Hepatocyte (in vitro differentiated cells): ENCODE data around the gene MYO1A. TPM values are rescaled to one million over a fixed set of nuclear protein-coding genes. Genes with fewer than 3 reads are reported as not detected.
"Not testable (repeated sequence)": the region's sequence is repeated elsewhere in the genome, so short reads cannot be mapped to it uniquely, and the experiment has no call there.

Experiments used
- DNase-seq: peaks from one replicate; pipeline ENCODE4 v3.0.0-alpha.2; 2016; ENCODE audit warnings: low spot score
- H2AFZ ChIP-seq: fragments of 200-600 bp; sonication (generic); 2 replicates; pipeline ENCODE4 v1.6.0; 2016; ENCODE audit warnings: antibody characterized with exemption, mild to moderate bottlenecking
- H3K27ac ChIP-seq: fragments of 200-600 bp; sonication (generic); 2 replicates; pipeline ENCODE4 v1.5.1; 2016; ENCODE audit warnings: mild to moderate bottlenecking
- H3K27me3 ChIP-seq: fragments of 200-600 bp; sonication (generic); 2 replicates; pipeline ENCODE4 v1.6.1; 2016
- H3K36me3 ChIP-seq: fragments of 200-600 bp; sonication (generic); replicated peaks from 2 replicates; pipeline ENCODE4 v1.5.1; 2016; ENCODE audit warnings: low read depth; ENCODE audit not compliant: insufficient read depth
- H3K4me1 ChIP-seq: fragments of 200-600 bp; sonication (generic); 2 replicates; pipeline ENCODE4 v1.5.1; 2016; ENCODE audit warnings: mild to moderate bottlenecking, moderate library complexity; ENCODE audit not compliant: insufficient read depth
- H3K4me2 ChIP-seq: fragments of 200-600 bp; sonication (generic); 2 replicates; pipeline ENCODE4 v1.6.0; 2016
- H3K4me3 ChIP-seq: fragments of 200-600 bp; sonication (generic); 2 replicates; pipeline ENCODE4 v1.5.1; 2016; ENCODE audit warnings: mild to moderate bottlenecking
- H3K79me2 ChIP-seq: fragments of 200-600 bp; sonication (generic); 2 replicates; pipeline ENCODE4 v1.6.0; 2017; ENCODE audit warnings: mild to moderate bottlenecking
- H3K9me2 ChIP-seq: fragments of 200-600 bp; sonication (generic); replicated peaks from 2 replicates; pipeline ENCODE4 v1.6.0; 2017; ENCODE audit warnings: mild to moderate bottlenecking; ENCODE audit not compliant: insufficient read depth
- H3K9me3 ChIP-seq: fragments of 200-600 bp; sonication (generic); 2 replicates; pipeline ENCODE4 v1.5.1; 2016; ENCODE audit warnings: low read depth, mild to moderate bottlenecking
- H4K20me1 ChIP-seq: fragments of 200-600 bp; sonication (generic); 2 replicates; pipeline ENCODE4 v1.6.0; 2016; ENCODE audit warnings: mild to moderate bottlenecking; ENCODE audit not compliant: insufficient read depth, poor library complexity, severe bottlenecking
- EZH2 ChIP-seq: fragments of 200-600 bp; sonication (generic); IDR thresholded peaks from 2 replicates; pipeline ENCODE4 v1.6.1; 2016; ENCODE audit warnings: antibody characterized with exemption, mild to moderate bottlenecking, borderline replicate concordance
- EZH2phosphoT487 ChIP-seq: fragments of 200-600 bp; sonication (generic); IDR thresholded peaks from one replicate; pipeline ENCODE4 v1.6.1; 2018; ENCODE audit warnings: antibody characterized with exemption, mild to moderate bottlenecking, low read depth, moderate library complexity; ENCODE audit not compliant: unreplicated experiment, severe bottlenecking
- WGBS: methylation state at CpG from one replicate; pipeline ENCODE4 v1.1.6; 2016; ENCODE audit warnings: low lambda C conversion rate; ENCODE audit errors: missing lambda C conversion rate; 5-methylcytosine and 5-hydroxymethylcytosine counted together
- polyA plus RNA-seq: library from polyadenylated mRNA; unstranded; fragments of >200 nt; fragmentation: Nextera tagmentation; extraction: Ambion mirVana; gene quantifications from 2 replicates; pipeline ENCODE4 v1.2.1, GENCODE V29; 2016
- total RNA-seq: library from RNA; depleted of rRNA; stranded (reverse); fragments of >200 nt; gene quantifications from 2 replicates; pipeline ENCODE4 v1.2.3, GENCODE V29; 2014
- TF ChIP-seq, protein P1 (sequence below): fragments of 200-600 bp; sonication (generic); IDR thresholded peaks from 2 replicates; pipeline ENCODE4 v1.5.1; 2016; ENCODE audit warnings: antibody characterized with exemption, mild to moderate bottlenecking; ENCODE audit not compliant: poor library complexity

Gene MYO1A
- total and polyA plus RNA-seq, 2 experiments from 2014 or later: 23.8 to 29.2 TPM

GRCh38 chr12:57058454-57058853 is 8.5 kb upstream of the MYO1A start:
- Histone ChIP-seq H3K27me3 (no peaks in the 10 kb centered on the region), H3K9me3 (no peaks in the 10 kb centered on the region), H3K4me3 (no peak overlapping the region), H4K20me1 (no peaks in the 10 kb centered on the region), H2AFZ (no peak overlapping the region), H3K4me2 (no peak overlapping the region), H3K9me2 (no peaks in the 10 kb centered on the region), H3K27ac (no peak overlapping the region), H3K79me2 (no peaks in the 10 kb centered on the region), H3K36me3 (no peaks in the 10 kb centered on the region), H3K4me1 (no peaks in the 10 kb centered on the region)
- TF ChIP-seq, protein P1, sequence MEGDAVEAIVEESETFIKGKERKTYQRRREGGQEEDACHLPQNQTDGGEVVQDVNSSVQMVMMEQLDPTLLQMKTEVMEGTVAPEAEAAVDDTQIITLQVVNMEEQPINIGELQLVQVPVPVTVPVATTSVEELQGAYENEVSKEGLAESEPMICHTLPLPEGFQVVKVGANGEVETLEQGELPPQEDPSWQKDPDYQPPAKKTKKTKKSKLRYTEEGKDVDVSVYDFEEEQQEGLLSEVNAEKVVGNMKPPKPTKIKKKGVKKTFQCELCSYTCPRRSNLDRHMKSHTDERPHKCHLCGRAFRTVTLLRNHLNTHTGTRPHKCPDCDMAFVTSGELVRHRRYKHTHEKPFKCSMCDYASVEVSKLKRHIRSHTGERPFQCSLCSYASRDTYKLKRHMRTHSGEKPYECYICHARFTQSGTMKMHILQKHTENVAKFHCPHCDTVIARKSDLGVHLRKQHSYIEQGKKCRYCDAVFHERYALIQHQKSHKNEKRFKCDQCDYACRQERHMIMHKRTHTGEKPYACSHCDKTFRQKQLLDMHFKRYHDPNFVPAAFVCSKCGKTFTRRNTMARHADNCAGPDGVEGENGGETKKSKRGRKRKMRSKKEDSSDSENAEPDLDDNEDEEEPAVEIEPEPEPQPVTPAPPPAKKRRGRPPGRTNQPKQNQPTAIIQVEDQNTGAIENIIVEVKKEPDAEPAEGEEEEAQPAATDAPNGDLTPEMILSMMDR: no peak
- TF ChIP-seq EZH2phosphoT487 (no peak), EZH2 (no peak)
- DNase-seq: no peak
- 87% methylated on average over 1 of the region's 1 CpG for WGBS

- Histone ChIP-seq H3K27ac (no peak overlapping the region), H4K20me1 (no peaks in the 10 kb centered on the region), H2AFZ (no peak overlapping the region), H3K4me2 (no peak overlapping the region), H3K27me3 (no peaks in the 10 kb centered on the region), H3K79me2 (no peaks in the 10 kb centered on the region), H3K9me3 (no peaks in the 10 kb centered on the region), H3K36me3 (no peaks in the 10 kb centered on the region), H3K9me2 (no peaks in the 10 kb centered on the region), H3K4me3 (no peak overlapping the region), H3K4me1 (no peaks in the 10 kb centered on the region)
- WGBS: 93% methylated on average over 6 of the region's 6 CpGs
- no peak for DNase-seq
- TF ChIP-seq EZH2phosphoT487 (no peak), EZH2 (no peak)
- TF ChIP-seq, protein P1: no peak
Observed at GRCh38 chr12:57057067-57057751, 7.3 kb upstream of the MYO1A start.

DNA sequence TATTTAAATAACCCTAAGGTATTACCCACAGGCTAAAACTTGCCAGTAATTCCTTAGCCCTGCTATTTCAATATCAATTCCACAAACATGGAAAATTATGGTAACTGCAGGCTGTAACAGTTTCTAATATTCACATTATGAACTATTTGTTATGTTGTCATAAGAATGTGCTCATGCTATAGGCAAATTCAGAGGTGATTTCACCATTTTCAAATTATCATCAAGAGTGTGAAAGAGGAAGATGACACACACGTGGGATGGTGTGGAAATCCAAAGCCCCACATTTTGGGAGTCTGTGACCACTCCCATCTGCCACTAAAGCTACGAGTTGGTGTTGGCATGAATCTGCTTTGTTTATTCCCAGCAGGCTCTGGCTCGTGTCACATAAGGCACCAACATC is 5.9 kb upstream of the MYO1A start:
- H3K4me3 ChIP-seq: no peak overlapping the region
- no peaks in the 10 kb centered on the region for H4K20me1 ChIP-seq
- no peaks in the 10 kb centered on the region for H3K36me3 ChIP-seq
- DNase-seq: no peak
- H3K27ac ChIP-seq: no peak overlapping the region
- no peaks in the 10 kb centered on the region for H3K9me3 ChIP-seq
- TF ChIP-seq EZH2phosphoT487 (no peak), EZH2 (no peak)
- TF ChIP-seq, protein P1: no peak
- no peak overlapping the region for H3K4me2 ChIP-seq
- no peaks in the 10 kb centered on the region for H3K9me2 ChIP-seq
- H3K79me2 ChIP-seq: no peaks in the 10 kb centered on the region
- H3K4me1 ChIP-seq: no peaks in the 10 kb centered on the region
- no peak overlapping the region for H2AFZ ChIP-seq
- 79% methylated on average over 3 of the region's 3 CpGs for WGBS
- H3K27me3 ChIP-seq: no peaks in the 10 kb centered on the region

DNA sequence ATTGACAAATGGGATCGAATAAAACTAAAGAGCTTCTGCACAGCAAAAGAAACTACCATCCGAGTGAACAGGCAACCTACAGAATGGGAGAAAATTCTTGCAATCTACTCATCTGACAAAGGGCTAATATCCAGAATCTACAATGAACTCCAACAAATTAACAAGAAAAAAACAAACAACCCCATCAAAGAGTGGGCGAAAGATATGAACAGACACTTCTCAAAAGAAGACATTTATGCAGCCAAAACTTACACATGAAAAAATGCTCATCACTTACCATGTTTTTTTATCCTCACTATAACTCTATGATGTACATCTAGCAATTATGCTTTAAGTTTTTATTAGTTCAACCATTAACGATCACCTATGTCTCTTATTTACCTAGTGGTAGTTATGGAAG is 4.0 kb upstream of the MYO1A start:
- not testable (repeated sequence) for H3K79me2 ChIP-seq, H3K4me3 ChIP-seq, H2AFZ ChIP-seq, H3K4me2 ChIP-seq, H3K9me2 ChIP-seq, H3K9me3 ChIP-seq, H3K27ac ChIP-seq, H3K27me3 ChIP-seq, H3K4me1 ChIP-seq, H3K36me3 ChIP-seq, H4K20me1 ChIP-seq, DNase-seq
- 94% methylated on average over 4 of the region's 4 CpGs for WGBS

DNA sequence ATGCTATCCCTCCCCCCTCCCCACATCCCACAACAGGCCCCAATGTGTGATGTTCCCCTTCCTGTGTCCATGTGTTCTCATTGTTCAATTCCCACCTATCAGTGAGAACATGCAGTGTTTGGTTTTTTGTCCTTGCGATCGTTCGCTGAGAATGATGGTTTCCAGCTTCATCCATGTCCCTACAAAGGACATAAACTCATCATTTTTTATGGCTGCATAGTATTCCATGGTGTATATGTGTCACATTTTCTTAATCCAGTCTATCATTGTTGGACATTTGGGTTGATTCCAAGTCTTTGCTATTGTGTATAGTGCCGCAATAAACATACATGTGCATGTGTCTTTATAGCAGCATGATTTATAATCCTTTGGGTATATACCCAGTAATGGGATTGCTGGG is 3.2 kb upstream of the MYO1A start:
- not testable (repeated sequence) for H4K20me1 ChIP-seq, H3K4me3 ChIP-seq, H3K4me2 ChIP-seq, H3K9me2 ChIP-seq, H3K9me3 ChIP-seq, H3K4me1 ChIP-seq, DNase-seq, H3K36me3 ChIP-seq, H3K79me2 ChIP-seq, H2AFZ ChIP-seq, H3K27ac ChIP-seq, H3K27me3 ChIP-seq
- 93% methylated on average over 4 of the region's 4 CpGs for WGBS
